Activated naive CD4-positive, alpha-beta T cell treated with anti-CD3 and anti-CD28 coated beads, Interleukin-2, amount 50 U/mL, for 16 hours (primary cell): ENCODE results near the gene PABPC4L.
"Not testable (repeated sequence)": the region's sequence is repeated elsewhere in the genome, so short reads cannot be mapped to it uniquely, and the experiment has no call there.

Source experiments
- DNase-seq: peaks from one replicate; pipeline ENCODE4 v3.0.0-alpha.2; 2020

PABPC4L gene

DNA sequence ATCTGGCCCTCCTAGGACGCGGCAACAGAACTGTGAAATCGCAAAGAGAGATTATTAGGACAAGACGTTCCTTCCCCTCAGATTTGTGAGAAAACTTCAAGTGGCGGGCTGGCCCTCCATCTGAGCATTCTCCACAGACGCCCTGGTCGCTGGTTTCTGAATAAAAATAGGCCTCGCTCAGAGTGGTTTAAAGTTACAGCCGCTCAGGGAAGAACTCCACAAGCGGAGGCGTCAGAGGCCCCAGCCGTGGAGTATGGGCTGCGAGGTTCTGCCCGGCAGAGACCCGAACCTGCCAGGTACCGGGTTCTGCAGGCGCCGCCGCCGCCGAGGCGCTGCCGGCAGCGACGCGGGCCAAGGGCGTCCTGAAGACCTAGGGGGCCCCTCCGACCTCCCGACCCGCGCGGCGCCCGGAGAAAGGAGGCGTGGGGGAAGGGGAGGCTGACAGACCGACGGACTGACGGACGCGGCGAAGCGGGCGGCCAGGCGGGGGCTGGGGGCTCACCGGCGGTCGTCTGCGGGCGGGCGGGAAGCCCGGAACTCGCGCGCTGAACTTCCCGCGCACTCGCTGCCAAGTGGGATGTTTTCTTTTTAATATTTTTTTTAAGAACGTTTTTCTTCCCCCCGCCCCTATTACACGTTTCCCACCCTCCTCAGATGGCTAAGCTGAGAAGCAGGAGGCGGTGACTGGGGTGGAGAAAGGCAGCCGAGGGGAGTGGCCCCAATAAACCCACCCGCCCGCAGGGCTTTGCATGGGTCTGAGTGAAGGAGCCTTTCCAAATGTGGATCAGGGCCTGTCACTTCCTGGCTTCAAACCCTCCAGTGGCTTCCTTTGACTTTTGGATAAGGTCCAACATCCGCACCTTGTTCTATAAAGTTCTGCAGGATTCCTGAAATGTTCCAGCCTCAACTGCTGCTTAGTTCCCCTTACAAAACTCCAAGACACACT is at the start of gene PABPC4L:
TSS of gene PABPC4L (minus strand) at position 574 of the 946 bp plus-strand sequence. CDS start 770 bp downstream, outside the sequence.
- DNase-seq = no peak

DNA sequence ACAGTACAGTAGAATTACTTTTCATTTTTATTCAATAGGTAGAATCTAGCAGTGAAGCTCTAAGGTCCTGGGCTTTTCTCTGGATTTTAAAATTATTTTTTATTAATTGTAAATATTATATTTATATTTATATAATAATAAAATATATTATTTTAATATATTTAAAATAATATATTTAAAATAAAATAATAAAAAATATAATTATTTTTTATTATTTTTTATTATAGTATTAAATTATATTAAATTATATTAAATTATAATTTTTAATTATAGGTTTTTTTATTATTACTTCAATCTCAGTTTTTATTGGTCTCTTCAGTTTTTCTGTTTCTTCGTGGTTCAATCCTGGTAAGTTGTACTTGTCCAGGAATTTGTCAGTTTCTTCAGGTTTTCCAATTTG is 49.7 kb upstream of the PABPC4L start:
- DNase-seq = no peak

DNA sequence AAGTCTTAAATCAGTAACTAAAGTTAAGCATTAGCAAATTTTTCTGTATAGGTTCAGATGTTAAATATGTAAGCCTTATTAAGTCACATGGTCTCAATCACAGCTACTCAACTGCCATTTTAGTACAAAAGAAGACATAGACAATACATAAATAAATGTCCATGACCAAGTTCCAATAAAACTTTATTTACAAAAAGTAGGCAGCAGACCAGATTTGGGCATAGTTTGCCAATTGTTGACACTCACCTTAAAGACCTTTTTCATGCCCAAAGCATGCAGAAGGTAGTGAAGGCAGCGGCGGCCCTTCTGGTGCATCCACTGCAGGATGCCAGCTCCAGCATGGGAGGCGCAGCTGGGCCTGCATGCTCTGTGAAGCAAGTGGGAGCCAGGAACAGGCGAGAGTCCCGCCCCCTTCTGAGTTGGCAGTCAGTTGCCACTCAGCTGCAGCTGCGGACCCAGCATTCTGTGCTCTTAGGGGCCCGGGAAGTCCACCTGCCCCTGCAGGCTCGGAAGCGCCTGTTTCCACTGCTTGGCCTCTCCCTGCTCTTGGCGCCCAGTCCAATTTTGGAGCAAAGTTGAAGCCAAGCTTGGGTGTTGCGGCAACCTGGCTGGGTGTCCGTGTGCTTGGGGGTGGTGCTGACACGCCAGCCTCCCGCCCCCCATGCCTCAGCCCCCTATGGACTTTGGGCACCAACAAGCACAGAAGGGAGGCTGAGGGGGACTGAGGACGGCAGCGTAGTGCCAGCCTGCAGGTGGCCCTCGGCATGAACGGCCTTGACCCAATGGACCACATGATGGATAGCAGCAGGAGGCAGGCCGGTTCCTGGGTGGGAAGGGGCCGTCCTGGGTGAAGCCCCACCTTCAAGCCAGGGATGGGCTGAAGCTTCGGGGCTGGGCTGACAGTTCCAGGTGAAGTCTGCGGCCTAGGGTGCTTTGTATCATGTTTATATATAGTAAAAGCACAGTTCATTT is 42.4 kb upstream of the PABPC4L start:
- DNase-seq = peak; percentile 8

DNA sequence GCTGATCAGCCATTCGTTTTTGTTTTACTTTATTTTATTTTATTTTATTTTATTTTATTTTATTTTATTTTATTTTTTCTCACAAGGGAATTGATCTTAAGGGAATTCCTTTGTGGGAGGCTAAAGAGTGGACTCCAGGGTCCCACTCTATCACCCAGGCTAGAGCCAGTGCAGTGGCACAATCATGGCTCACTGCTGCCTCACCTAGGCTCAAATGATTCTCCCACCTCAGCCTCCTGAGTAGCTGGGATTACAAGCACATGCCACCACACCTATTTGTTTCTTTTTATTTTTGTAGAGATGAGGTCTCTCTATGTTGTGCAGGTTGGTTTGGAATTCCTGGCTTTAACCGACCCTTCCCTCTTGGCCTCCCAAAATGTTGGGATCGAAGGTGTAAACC is 17.5 kb upstream of the PABPC4L start:
- no peak for DNase-seq

DNA sequence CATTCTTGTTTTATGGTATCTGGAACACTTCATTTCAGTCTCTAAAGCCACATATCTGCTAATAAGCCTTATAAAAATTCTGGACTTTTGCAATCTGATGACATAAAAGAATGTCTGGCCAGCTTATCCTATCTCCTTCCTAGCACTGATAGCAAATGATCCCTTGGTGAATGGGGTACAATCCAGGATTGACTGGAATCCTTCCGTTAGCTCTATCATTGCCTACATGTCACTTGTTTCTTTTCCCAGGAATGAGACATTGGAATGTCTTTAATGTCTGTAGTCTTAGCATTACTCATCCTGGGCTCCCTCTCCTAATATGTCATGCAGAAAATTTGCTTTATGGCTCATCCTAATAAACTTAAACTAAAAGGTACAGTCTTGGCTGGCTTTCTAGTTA is 14.8 kb upstream of the PABPC4L start:
- DNase-seq = no peak

DNA sequence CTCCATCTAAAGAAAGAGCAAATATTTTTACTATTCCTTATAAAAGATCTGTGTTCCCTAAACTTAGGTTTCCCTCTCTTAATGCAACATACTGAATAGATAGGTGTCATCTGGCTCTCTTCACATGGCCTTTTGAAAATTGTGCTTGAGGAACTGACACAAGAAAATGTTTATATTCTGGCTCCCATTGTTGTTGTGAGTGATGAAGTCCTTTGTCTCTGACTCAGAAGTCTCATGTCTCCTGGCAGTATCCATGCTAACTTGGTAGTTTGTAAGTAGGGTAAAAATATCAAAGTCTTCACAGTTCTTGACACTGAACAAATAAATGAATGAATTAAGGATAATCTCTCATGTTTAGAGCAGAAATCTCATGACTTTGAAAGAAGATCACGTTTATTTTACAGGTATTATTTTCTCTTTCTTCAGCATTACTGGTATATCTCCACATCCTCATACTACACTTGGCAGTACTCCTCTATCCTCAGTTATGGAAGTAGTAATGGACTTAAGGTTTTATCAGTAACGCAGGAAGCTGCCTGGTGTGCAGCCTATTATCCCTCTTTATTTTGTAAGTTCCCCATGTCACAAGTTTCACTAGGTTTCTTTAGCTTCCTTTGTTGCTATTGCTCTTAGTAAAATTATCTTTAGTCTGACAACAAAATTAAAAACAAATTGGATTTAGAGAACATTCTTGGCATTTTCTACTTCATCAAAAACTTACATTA is 14.2 kb upstream of the PABPC4L start:
- DNase-seq = no peak

DNA sequence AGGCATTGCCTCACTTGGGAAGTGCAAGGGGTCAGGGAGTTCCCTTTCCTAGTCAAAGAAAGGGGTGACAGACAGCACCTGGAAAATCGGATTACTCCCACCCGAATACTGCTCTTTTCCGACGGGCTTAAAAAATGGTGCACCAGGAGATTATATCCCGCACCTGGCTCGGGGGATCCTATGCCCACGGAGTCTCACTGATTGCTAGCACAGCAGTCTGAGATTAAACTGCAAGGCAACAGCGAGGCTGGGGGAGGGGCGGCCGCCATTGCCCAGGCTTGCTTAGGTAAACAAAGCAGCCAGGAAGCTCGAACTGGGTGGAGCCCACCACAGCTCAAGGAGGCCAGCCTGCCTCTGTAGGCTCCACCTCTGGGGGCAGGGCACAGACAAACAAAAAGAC is 6.4 kb upstream of the PABPC4L start:
- not testable (repeated sequence) for DNase-seq

DNA sequence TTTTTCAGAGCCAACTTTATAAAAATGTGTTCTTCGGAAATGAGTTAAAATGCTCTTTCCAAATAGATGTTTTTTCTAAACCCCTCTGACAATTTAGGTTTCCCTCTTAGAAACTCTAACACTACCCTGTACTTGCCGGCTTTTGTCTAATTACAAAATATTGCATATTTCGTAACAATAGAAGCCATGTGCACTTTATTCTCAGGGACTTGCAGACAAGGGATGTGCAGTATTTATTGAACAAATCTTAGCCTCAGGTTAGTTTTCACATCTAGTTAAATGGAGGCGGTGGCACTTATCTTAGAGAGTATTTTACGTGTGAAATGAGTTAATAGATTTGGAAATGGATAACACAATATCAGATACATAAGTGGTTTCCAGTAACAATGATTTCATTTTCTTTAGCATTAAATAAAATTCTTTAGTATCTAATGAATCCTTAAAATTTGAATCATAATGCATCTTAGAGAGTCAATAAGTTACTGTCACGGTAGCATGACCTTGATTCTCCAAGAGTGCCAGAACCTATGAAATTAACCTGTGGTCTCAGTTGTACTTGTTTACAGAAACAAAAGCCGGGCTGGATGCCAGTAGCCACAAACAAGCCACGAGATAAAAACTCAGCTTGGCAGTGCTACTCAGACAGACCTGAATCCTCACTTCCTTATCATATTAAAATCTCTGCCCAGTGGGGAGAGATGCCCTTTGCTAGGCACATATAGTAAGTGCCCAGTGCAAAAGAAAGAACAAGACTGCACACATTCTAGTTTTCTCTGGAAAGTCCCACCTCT is 772 bp upstream of the PABPC4L start:
- no peak for DNase-seq

DNA sequence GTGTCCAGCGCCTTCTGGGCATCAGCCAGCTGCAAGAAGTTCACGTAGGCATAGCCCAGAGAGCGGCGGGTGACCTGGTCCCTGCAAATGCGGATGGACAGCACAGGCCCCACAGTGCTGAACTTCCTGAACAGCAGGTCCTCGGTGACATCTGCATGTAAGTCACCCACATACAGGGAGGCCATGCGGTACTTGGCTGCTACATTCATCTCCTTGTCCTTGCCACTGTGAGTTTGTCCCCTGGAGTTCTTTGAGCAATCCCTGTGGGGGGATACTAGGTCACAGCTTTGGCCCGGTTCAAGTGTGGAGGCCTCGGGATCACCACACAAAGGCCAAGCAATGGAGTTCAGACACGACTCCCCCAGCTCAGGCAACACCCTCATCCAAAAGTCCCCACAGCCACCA is 776 bp downstream of the PABPC4L start:
- no peak for DNase-seq

DNA sequence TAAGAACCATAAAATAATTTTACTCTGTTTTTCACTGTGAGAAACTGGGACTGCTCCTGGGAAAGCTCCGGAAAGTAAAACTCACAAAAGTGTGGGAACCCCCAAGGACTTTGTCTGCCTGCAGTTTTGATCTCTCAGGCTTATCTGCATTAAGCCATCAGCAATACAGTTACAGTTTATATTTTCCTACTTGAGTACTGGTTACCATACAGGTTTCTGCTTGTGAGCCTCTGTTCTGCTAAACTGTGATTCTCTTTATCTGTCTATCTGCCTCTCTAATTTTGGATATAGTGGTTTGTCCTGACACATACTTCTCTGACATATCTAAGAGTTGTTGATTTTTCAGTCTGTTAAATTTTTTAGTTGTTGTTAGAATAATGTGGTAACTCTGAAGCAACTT is 11.6 kb downstream of the PABPC4L start:
- no peak for DNase-seq

DNA sequence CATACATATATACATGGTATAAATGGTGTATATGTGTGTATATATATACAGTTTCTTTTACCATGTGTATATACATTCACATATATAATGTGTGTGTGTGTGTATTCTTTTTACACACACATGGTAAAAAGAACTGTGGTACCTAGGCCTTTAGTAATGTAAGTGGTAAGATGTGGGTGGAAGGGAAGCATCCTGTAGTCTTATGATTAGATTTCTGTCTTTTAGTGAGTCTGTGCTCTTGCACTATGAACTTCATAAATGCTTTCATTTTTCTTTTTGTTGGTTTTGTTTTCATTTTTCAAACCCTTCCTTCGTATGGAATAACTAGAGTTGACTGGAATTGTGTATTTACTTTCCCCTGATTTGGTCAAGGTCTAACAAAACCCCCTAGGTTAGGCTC is 12.1 kb downstream of the PABPC4L start:
- DNase-seq = no peak

DNA sequence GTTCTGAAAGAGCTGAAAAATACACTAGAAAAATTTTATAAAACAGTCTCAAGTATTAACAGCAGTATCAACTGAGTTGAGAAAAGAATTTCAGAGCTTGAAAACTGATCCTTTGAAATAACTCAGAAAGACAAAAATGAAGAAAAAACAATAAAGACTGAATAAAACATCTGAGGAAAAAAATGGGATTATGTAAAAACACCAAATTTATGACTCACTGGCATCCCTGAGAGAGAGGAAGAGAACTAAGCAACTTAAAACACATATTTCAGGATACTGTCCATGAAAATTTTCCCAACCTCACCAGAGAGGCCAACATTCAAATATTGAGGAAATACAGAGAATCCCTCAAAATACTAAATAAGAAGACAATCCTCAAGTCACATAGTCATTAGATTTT is 22.9 kb downstream of the PABPC4L start:
- DNase-seq = no peak

DNA sequence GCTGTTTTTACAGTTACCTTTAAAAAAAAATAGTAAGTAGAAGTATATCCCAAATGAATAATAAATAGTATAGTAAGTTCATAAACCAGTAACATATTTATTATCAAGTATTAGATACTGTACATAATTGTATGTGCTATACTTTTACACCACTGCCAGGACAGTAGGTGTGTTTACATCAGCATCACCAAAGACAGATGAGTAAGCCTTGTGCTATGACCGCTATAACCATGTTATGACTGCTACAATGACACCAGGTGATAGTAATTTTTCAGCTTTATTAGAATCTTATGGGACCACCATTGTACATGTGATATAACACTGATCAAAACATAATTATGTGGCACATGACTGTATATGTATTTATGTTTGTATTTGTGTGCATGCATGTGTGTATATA is 27.3 kb downstream of the PABPC4L start:
- DNase-seq = no peak

DNA sequence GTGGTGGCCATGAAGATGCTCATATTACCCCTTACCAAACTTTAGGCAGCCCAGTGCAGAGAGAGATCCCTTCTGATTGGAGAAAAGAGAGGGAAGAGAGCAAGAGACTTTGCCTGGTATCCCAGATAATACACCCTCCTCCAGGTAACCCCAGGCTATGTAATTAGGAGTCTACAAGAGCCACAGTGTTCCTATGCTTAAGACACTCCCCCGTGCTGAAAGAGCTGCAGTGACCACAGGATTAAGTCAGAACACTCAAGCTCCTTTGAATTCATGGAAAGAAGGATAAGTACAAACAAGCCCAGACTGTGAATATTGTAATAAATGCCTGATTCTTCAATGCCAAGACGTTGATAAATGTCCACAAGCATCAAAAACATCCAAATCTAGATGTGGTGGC is 41.4 kb downstream of the PABPC4L start:
- DNase-seq = no peak

DNA sequence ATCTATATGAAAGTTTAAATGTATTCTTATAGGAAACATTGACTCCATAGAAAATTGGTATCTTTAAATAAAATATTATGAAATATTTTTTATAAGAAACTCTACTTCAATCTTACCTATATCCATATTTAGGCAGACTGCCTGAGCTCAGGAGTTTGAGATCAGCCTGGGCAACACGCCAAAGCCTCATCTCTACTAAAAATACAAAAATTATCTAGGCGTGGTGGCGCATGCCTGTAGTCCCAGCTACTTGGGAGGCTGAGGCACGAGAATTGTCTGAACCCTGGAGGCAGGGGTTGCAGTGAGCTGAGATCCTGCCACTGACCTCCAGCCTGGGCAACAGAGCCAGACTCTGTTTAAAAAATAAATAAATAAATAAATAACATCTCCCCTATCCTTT is 47.5 kb downstream of the PABPC4L start:
- DNase-seq = no peak

DNA sequence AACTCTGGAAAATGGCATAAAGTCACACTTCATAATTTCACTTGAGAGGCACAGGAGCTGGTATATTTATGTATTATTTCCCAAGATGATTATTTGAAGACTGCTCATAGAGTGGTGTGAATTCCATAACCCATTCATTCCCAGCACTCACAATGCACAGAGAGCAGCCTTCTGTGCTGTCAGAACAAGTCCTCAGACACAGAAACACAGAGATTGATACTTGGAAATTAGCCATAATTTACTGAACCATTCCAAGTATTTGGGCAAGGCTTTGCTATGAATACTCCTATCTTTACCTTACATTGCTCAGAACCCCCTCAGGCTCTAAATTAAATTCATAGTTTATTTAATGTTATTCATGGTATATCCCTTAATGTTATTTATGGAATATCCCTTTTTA is 53.6 kb downstream of the PABPC4L start:
- DNase-seq = no peak
